Measurements from ENCODE around the gene MMD2. TPM values are rescaled to one million over a fixed set of nuclear protein-coding genes. Genes with fewer than 3 reads are reported as not detected.

Gene MMD2
- polyA plus RNA-seq, 12 donors, result 0.07 to 0.59 (median 0.11) TPM; not detected in 6

DNA sequence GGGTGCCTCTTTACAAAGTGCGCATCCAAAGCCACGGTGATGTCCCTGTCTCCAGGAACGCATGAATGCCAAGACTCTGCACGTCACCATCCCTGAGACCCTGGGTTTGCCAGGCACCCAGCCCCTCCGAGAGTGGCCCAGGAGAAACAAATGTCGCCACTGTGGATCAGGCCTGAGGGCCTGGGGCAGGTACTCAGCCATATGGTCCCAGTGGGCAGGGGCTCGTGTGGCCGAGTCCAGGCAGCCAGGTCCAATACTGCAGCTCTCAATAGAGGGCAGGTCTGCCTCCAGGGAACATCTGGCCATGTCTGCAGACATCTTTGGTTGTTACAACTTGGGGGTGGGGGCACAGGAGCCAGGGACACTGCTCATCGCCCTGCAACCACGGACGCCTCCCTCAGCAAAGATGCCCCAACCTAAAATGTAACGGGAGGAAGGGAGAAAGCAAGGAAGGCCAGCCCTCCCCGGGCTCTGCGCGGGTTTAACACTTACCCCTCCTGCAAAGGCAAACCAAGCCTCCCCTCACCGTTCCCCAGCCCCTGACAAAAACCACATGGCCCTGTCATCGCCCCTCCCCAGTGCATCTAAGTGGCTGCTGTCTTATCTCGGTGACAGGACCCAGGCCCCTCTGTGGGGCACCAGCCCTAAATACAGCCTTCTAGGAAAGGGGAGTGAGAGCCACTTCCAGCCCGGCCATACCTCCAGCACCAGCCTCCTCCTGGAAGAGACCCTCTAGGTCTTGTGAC lies 86.9 kb downstream of the MMD2 start:
- no peak for DNase-seq

DNA sequence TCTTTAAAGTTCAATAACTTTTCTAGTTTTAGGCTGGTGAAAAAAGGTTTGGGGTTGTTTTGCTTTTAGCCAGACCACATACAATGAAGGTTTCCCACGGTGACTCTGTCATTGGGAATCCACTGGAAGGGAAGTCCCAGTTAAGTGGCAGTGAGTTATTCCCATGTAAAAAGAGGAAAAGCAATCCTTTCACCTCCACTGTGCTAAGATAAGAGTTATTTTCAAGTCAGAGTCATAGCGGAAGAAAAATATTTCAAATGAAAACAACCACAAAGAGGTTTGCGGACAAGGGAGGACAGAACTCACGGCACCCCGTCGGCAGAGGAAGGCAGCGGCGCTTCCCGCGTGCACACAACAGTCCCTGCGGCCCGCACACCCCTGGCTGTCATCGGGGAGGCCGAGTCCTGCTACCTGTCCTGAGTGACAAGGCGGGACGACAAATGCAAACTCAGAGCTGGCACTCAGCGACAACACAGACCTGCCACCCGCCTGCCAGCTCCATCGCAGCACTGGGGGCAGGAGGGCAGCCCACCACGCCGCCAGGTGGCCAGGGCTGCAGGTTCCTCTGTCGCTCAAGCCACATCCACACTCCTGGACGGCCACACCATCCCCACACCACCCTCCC lies 87.8 kb downstream of the MMD2 start:
- DNase-seq, result no peak

DNA sequence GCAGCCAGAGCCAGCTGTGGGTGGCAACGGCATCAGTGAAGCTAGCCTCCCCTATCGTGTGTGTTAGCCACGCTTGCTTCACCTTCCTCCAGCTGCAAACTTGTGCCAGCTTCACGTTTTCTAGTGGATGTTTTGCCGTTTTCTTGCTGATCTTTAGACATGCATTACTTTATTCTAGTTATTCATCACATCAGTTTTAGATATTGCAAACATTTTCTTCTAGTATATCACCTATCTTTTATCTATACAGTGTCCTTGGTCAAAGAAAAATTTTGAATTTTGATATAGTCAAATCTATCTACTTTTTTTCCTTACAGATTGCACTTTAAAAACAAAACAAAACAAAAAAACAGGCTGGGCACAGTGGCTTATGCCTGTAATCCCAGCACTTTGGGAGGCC lies 90.5 kb downstream of the MMD2 start:
- no peak for DNase-seq

DNA sequence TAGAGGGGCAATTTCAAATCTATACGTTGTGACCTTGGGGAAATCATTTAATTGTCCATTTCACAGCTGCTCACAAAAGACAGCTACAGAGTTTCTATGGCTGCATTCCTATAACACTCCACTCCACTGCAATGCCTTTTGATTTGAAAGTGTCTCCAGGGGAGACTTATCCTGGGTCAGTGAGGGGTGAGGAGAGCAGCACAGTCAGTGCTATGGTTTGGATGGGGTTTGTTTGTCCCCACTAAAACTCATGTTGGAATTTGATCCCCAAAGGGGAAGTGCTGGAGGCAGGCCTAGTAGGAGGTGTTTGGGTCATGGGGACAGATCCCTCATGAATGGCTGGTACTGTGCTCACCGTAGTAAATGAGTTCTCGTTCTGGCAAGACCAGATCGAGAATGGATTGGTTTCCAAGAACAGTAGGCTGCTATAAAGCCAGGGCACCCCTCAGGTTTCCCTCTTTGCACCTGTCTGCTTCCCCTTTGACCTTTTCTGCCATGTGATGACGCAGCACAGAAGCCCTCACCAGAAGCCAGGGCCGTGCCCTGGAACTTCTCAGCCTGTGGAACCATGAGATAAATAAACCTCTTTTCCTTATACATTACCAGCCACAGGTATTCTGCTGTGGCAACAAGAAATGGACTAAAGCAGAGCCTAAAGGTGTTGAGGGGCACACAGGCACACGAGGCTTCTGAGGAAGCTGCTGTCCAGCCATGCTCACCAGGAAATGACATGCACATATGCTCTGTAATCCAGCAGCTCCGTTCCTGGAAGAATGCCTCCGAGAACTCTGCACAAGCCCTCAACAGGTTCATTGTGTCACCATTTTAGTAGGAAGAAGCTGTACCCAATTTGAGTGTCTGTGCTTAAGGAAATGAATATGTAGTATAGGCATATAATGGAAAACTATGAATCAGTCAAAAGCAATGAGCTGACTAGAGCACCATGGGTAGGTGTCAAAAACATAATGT lies 92.2 kb downstream of the MMD2 start:
- no peak for DNase-seq

DNA sequence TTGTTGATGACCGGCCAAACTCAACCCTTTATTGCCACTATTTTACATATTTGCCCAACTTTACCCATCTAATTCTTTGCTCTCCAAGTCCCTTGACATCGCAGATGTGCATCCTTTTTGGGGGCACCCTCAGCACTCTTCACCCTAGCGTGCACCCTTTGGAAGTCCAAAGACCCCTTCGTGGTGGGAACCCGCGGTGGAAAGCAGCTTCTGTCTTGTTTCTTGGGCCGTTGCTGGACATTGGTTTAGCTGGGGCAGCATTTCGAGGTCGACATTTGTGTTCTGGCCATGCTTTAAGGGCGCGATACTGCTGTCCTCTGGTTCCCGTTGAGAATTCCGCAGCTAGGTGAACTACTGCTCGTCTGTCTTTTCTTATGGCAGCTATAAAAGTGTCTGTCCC lies 96.8 kb downstream of the MMD2 start:
- DNase-seq, result no peak

DNA sequence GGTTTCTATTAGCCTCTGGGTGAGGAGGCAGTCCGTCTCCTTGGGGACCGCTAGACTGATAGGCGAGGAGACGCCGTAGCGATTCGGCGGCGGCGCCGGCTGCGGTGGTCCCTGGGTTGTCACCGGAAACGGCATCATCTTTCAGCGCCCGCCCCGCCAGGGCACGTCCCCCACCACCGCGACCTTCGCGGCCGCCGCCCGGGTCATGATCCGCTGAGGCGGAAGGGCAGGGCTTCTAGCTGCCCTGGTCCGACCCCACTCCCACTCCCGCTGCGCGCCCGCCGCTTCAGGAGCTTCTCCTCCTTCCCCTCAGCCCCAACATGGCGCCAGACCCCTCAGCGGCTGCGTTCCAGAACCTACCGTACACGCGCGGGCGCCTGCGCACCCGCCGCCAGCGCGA lies 97.3 kb downstream of the MMD2 start, which contains the start of gene PAPOLB:
PAPOLB (minus strand) TSS at position 358 of the 400 bp plus-strand sequence; CDS start at position 138, 220 bp downstream.
- DNase-seq, result no peak

DNA sequence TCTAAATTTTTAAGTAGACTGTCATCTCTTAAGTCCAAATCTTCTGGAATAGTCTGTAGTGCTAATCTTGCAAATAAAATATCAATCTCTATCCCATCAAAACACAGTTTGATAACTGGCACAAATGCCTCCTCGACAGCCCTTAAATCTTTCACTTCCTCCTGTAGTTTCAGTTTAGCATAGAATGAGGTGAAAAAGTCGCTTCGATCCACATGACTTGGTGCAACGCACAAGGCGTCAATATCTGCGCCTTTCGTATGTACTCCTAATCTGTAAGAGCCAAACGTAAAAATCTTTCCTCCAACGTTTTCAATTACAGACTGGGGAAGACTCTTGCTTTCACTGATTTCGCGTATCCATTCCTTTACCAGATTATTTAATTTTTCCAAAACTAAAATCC lies 97.8 kb downstream of the MMD2 start:
- no peak for DNase-seq

DNA sequence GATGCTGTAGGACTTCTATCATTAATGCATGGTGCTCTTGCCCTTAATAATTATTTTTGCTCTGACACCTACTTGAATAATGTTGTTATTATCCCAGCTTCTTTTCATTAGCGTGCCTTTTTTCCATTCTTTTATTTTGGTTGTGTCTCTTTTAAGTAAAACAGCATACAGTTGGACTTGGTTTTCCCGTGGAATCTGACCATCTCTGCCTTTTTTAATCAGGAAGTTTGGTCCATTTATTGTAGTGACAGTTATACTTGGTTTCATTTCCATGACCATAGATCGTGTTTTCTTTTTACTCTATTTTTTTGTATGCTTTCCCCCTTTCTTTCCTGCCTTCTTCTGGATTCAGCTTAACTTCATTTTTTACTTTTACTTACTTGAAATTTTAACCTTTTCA lies 101.8 kb downstream of the MMD2 start:
- DNase-seq, result no peak

DNA sequence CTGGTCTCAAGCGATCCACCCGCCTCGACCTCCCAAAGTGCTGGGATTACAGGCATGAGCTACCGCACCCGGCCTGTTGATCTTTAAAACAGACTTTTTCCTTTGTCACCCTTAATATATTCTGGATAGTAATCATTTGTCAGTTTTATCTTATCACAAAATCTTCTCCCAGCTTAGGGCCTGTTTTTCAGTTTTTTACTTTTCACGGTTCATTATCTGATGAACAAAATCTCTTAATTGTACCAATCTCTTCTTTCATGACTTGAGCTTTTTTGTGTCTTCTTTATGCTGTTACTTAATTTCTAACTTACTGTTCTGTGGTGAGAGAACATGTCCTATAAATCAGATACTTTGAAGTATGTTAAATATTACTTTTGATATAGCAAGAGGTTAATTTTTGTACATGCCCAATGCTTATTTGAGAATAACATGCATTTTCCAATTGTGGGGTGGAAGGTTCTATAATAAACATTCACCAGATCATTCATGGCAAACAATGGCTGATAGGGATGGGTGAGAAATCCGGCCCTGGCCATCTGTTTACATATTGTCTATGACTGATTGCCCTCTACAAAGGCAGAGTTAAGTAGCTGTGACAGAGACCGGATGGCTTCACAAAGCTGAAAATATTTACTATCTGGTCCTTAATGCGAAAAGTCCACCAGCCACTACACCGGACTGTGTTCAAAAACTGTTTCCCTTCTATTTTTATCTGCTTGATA lies 102.5 kb downstream of the MMD2 start:
- no peak for DNase-seq

Other genes with a start within 250 kb of the MMD2 start
- gene AP5Z1, start 183.6 kb downstream of the MMD2 start, polyA plus RNA-seq (ENCODE audit: insufficient read length in 12 of 12), result 10 to 100 TPM in 11 of 12 donors, not detected in 1; 10.3 to 17.8 (median 13.4) TPM
- under 1 TPM in 4 of 12 donors, not detected in 8; 0.04 to 0.12 (median 0.06) TPM for gene PAPOLB, start 97.2 kb downstream of the MMD2 start, polyA plus RNA-seq (ENCODE audit: insufficient read length in 12 of 12)
- 10 to 100 TPM in 1 of 12 donors, 1 to 10 TPM in 10, not detected in 1; 2.0 to 14.4 (median 3.5) TPM for gene RADIL, start 75.5 kb downstream of the MMD2 start, polyA plus RNA-seq (ENCODE audit: insufficient read length in 12 of 12)
- 10 to 100 TPM in 10 of 12 donors, 1 to 10 TPM in 1, not detected in 1; 7.6 to 16.2 (median 13.4) TPM for gene RBAK, start 86.7 kb upstream of the MMD2 start, polyA plus RNA-seq (ENCODE audit: insufficient read length in 12 of 12)
- 10 to 100 TPM in 11 of 12 donors, not detected in 1; 18.4 to 51.7 (median 41.7) TPM for gene WIPI2, start 231.0 kb upstream of the MMD2 start, polyA plus RNA-seq (ENCODE audit: insufficient read length in 12 of 12)

Measured in muscle of arm (tissue), 12 donors.